ENCODE results near the gene ARHGEF1. TPM values are rescaled to one million over a fixed set of nuclear protein-coding genes. Genes with fewer than 3 reads are reported as not detected.

The ARHGEF1 gene
- total RNA-seq, 4 donors from 2014 or later = 53.1 to 129 (median 72.0) TPM

- no peak for DNase-seq (ENCODE audit: low spot score)
- no peak for ATAC-seq (ENCODE audit: low FRiP score)
- TF ChIP-seq CTCF (IDR thresholded peaks at IDR 0.05) = no peak
Observed at GRCh38 chr19:41876847-41877832, 5.8 kb upstream of the ARHGEF1 start, which contains the start of gene CD79A. TSS of gene CD79A (plus strand) at chr19:41877279. CDS start at chr19:41877305, 26 bp downstream.

- ATAC-seq (ENCODE audit: low FRiP score) (no peak), DNase-seq (ENCODE audit: low spot score) (no peak)
- no peak for TF ChIP-seq CTCF (IDR thresholded peaks at IDR 0.05)
Observed at GRCh38 chr19:41877916-41878905, 4.8 kb upstream of the ARHGEF1 start.

- no peak for TF ChIP-seq CTCF (IDR thresholded peaks at IDR 0.05)
- DNase-seq (ENCODE audit: low spot score) (no peak), ATAC-seq (ENCODE audit: low FRiP score) (no peak)
Observed at GRCh38 chr19:41879080-41879479, 3.9 kb upstream of the ARHGEF1 start.

GRCh38 chr19:41879670-41880328 is 3.2 kb upstream of the ARHGEF1 start:
- DNase-seq (ENCODE audit: low spot score) (no peak), ATAC-seq (ENCODE audit: low FRiP score) (no peak)
- no peak for TF ChIP-seq CTCF (IDR thresholded peaks at IDR 0.05)

GRCh38 chr19:41880329-41880708 is 2.7 kb upstream of the ARHGEF1 start:
- no peak for TF ChIP-seq CTCF (IDR thresholded peaks at IDR 0.05)
- ATAC-seq (ENCODE audit: low FRiP score) = no peak
- DNase-seq (ENCODE audit: low spot score) = no peak

- no peak for ATAC-seq (ENCODE audit: low FRiP score)
Observed at GRCh38 chr19:41883463-41883820, 458 bp downstream of the ARHGEF1 start.

More at GRCh38 chr19:41883463-41883820, 458 bp downstream of the ARHGEF1 start:
- no peak for DNase-seq (ENCODE audit: low spot score)
- no peak for TF ChIP-seq CTCF (IDR thresholded peaks at IDR 0.05)
